K562 treated with DMSO at 1 percent for 4 hours (cell line): Measurements from ENCODE around the gene TMEM52. TPM values are rescaled to one million over a fixed set of nuclear protein-coding genes. Genes with fewer than 3 reads are reported as not detected.

Experiments used
- total RNA-seq: library from RNA; unstranded; fragments of 300-600 nt; gene quantifications from 2 replicates; pipeline ENCODE4 v1.2.3, GENCODE V29; 2022; ENCODE audit not compliant: insufficient read depth

Gene TMEM52
- total RNA-seq = 6.3 and 8.5 TPM in 2 replicates

DNA sequence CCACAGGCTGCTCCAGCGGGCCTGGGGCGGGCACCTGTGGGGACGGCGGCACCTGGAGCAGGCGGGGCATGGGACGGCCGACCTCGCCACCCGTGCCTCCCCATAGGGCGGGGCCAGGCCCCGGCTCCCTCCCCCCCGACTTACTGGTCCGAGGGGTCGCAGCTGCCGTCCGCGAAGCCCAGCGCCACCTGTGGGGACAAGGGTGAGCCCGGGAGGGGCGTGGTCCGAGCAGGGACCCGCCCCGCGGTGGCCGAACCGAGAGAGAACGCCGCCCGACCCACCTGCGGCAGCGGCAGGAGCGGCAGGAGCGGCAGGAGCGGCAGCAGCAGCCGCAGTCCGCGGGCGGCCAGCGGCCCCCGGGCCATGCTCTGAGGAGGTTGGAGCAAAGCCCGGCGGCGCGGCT is at the start of gene TMEM52:
Gene TMEM52, minus strand, starts transcription at position 379 of the 403 bp plus-strand sequence. Its CDS starts 14 bp downstream, at position 365.

GRCh38 chr1:1914971-1915692 is 3.9 kb downstream of the TMEM52 start, which contains the start of gene CALML6:
CALML6 (plus strand) TSS chr1:1915260; CDS start chr1:1915281, 21 bp downstream.

GRCh38 chr1:1890506-1891348 is 28.4 kb downstream of the TMEM52 start, which contains the start of gene GNB1:
GNB1 (minus strand) TSS chr1:1891087; CDS start chr1:1825453, 65,634 bp downstream.

Other genes starting within 250 kb of the TMEM52 start
- gene SLC35E2B, start 226.5 kb downstream of the TMEM52 start, total RNA-seq = 49.7 and 62.8 TPM in 2 replicates
- 50.6 and 64.9 TPM in 2 replicates for gene CDK11A, start 194.9 kb downstream of the TMEM52 start, total RNA-seq
- 83.4 and 102 TPM in 2 replicates for gene NADK, start 140.8 kb downstream of the TMEM52 start, total RNA-seq
- gene GNB1, start 28.2 kb downstream of the TMEM52 start, total RNA-seq = 216 and 231 TPM in 2 replicates
- gene CALML6, start 4.0 kb downstream of the TMEM52 start, total RNA-seq = not detected in 2 replicates
- 0.80 TPM in 1 of 2 replicates, not detected in the other for gene CFAP74, start 84.5 kb upstream of the TMEM52 start, total RNA-seq
- gene GABRD, start 100.1 kb upstream of the TMEM52 start, total RNA-seq = not detected in 2 replicates
- 3.1 and 9.8 TPM in 2 replicates for gene PRKCZ, start 131.1 kb upstream of the TMEM52 start, total RNA-seq